Astrocyte (in vitro differentiated cells and primary cell): ENCODE measurements around the gene ZNF133. TPM values are rescaled to one million over a fixed set of nuclear protein-coding genes. Genes with fewer than 3 reads are reported as not detected.

Experiments used
- DNase-seq: peaks from one replicate; pipeline ENCODE4 v3.0.0-alpha.2; 2010; ENCODE audit warnings: low read depth
- FAIRE-seq: peaks from 2 replicates; lab custom pipeline; 2011; peaks lifted over from hg19 to GRCh38; lab: Jason Lieb, UNC
- H2AFZ ChIP-seq: 2 replicates; pipeline ENCODE4 v1.6.0; 2012; ENCODE audit warnings: low read depth, low read length, inconsistent platforms
- H3K27ac ChIP-seq: 2 replicates; pipeline ENCODE4 v1.5.1; 2011; ENCODE audit warnings: low read depth, low read length, inconsistent platforms
- H3K27me3 ChIP-seq: 2 replicates; pipeline ENCODE4 v1.6.0; 2011; ENCODE audit warnings: low read length, inconsistent platforms; ENCODE audit not compliant: insufficient read depth
- H3K36me3 ChIP-seq: 2 replicates; pipeline ENCODE4 v1.5.1; 2011; ENCODE audit warnings: low read length, inconsistent platforms; ENCODE audit not compliant: insufficient read depth
- H3K4me1 ChIP-seq: 2 replicates; pipeline ENCODE4 v1.5.1; 2011; ENCODE audit warnings: low read length, inconsistent platforms; ENCODE audit not compliant: insufficient read depth
- H3K4me2 ChIP-seq: 2 replicates; pipeline ENCODE4 v1.6.0; 2012; ENCODE audit warnings: low read length, inconsistent platforms
- H3K4me3 ChIP-seq: 2 replicates; pipeline ENCODE4 v1.5.1; 2011; ENCODE audit warnings: low read depth, mild to moderate bottlenecking, low read length, inconsistent platforms; ENCODE audit not compliant: insufficient read depth
- H3K79me2 ChIP-seq: 2 replicates; pipeline ENCODE4 v1.6.0; 2012; ENCODE audit warnings: mild to moderate bottlenecking, low read length, inconsistent platforms; ENCODE audit not compliant: insufficient read depth
- H3K9ac ChIP-seq: 2 replicates; pipeline ENCODE4 v1.6.0; 2012; ENCODE audit warnings: mild to moderate bottlenecking, low read length, inconsistent platforms
- H3K9me3 ChIP-seq: 2 replicates; pipeline ENCODE4 v1.5.1; 2012; ENCODE audit warnings: low read depth, mild to moderate bottlenecking, low read length, inconsistent platforms; ENCODE audit not compliant: insufficient read depth
- H4K20me1 ChIP-seq: 2 replicates; pipeline ENCODE4 v1.6.0; 2012; ENCODE audit warnings: low read length, inconsistent platforms; ENCODE audit not compliant: insufficient read depth
- H3K27ac Mint-ChIP-seq: one replicate; pipeline ENCODE4 v1.8.0; 2021; ENCODE audit warnings: mild to moderate bottlenecking, mixed read lengths; ENCODE audit not compliant: unreplicated experiment
- H3K27me3 Mint-ChIP-seq: one replicate; pipeline ENCODE4 v1.8.0; 2021; ENCODE audit warnings: low read depth, mixed read lengths; ENCODE audit not compliant: unreplicated experiment
- H3K36me3 Mint-ChIP-seq: one replicate; pipeline ENCODE4 v1.8.0; 2021; ENCODE audit warnings: low read depth, mixed read lengths; ENCODE audit not compliant: unreplicated experiment
- H3K4me1 Mint-ChIP-seq: one replicate; pipeline ENCODE4 v1.8.0; 2021; ENCODE audit warnings: low read depth, mixed read lengths; ENCODE audit not compliant: unreplicated experiment
- H3K4me3 Mint-ChIP-seq: one replicate; pipeline ENCODE4 v1.8.0; 2021; ENCODE audit warnings: mild to moderate bottlenecking, moderate library complexity, mixed read lengths; ENCODE audit not compliant: unreplicated experiment
- H3K9me3 Mint-ChIP-seq: one replicate; pipeline ENCODE4 v1.8.0; 2021; ENCODE audit warnings: mild to moderate bottlenecking, mixed read lengths; ENCODE audit not compliant: unreplicated experiment
- EZH2 ChIP-seq: IDR thresholded peaks from 2 replicates; pipeline ENCODE4 v1.6.1; 2012; ENCODE audit warnings: mild to moderate bottlenecking, low read length, inconsistent platforms; ENCODE audit not compliant: insufficient read depth
- total RNA-seq: library from RNA; stranded (reverse); gene quantifications from 2 replicates; pipeline ENCODE4 v1.2.1, GENCODE V29; 2021
- TF ChIP-seq, protein P1 (sequence below): IDR thresholded peaks from 2 replicates; pipeline ENCODE4 v1.5.1; 2011; ENCODE audit warnings: low read depth, mild to moderate bottlenecking, inconsistent platforms, low read length, moderate library complexity; ENCODE audit not compliant: insufficient read depth

The ZNF133 gene
- total RNA-seq, 1 donor from 2014 or later: 12.5 TPM

GRCh38 chr20:18310051-18310450 lies 21.7 kb downstream of the ZNF133 start:
- H3K4me1 Mint-ChIP-seq: peaks cover 14% of the 10 kb centered on the region
- H3K27me3 Mint-ChIP-seq: no peaks in the 10 kb centered on the region
- no peak overlapping the region for H3K9ac ChIP-seq
- H3K4me3 Mint-ChIP-seq: no peak overlapping the region
- no peak overlapping the region for H3K27ac ChIP-seq
- TF ChIP-seq, protein P1, sequence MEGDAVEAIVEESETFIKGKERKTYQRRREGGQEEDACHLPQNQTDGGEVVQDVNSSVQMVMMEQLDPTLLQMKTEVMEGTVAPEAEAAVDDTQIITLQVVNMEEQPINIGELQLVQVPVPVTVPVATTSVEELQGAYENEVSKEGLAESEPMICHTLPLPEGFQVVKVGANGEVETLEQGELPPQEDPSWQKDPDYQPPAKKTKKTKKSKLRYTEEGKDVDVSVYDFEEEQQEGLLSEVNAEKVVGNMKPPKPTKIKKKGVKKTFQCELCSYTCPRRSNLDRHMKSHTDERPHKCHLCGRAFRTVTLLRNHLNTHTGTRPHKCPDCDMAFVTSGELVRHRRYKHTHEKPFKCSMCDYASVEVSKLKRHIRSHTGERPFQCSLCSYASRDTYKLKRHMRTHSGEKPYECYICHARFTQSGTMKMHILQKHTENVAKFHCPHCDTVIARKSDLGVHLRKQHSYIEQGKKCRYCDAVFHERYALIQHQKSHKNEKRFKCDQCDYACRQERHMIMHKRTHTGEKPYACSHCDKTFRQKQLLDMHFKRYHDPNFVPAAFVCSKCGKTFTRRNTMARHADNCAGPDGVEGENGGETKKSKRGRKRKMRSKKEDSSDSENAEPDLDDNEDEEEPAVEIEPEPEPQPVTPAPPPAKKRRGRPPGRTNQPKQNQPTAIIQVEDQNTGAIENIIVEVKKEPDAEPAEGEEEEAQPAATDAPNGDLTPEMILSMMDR: no peak
- TF ChIP-seq EZH2: no peak
- H3K9me3 ChIP-seq: no peaks in the 10 kb centered on the region
- no peaks in the 10 kb centered on the region for H3K9me3 Mint-ChIP-seq
- H3K4me2 ChIP-seq: no peak overlapping the region
- H3K4me3 ChIP-seq: no peak overlapping the region
- H3K36me3 ChIP-seq: peaks cover 7% of the 10 kb centered on the region
- no peak overlapping the region for H2AFZ ChIP-seq
- no peaks in the 10 kb centered on the region for H3K27me3 ChIP-seq
- no peak overlapping the region for H3K27ac Mint-ChIP-seq
- FAIRE-seq: no peak
- H3K36me3 Mint-ChIP-seq: peaks cover 15% of the 10 kb centered on the region
- peaks cover 6% of the 10 kb centered on the region for H4K20me1 ChIP-seq
- H3K4me1 ChIP-seq: peaks cover 4% of the 10 kb centered on the region
- no peaks in the 10 kb centered on the region for H3K79me2 ChIP-seq
- DNase-seq: no peak

DNA sequence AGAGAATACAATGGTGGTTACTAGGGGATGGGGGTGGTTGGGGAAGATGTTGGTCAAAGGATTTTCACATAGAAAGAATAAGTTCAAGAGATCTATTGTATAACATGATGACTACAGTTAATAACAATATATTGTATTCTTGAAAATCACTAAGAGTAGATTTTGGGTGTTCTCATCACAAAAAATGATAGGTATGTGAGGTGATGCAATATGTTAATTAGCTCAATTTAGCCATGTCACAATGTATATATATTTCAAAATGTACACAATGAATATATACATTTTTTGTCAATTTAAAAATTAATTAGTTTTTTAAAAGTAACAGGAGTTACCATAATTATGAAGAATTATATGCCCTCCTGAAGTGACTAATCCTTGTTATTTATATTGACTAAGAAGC lies 22.3 kb downstream of the ZNF133 start:
- H3K36me3 Mint-ChIP-seq: peaks cover 19% of the 10 kb centered on the region
- no peaks in the 10 kb centered on the region for H3K27me3 Mint-ChIP-seq
- no peak overlapping the region for H3K27ac Mint-ChIP-seq
- no peaks in the 10 kb centered on the region for H3K79me2 ChIP-seq
- no peak overlapping the region for H3K27ac ChIP-seq
- H3K9me3 ChIP-seq: no peaks in the 10 kb centered on the region
- peaks cover 4% of the 10 kb centered on the region for H3K4me1 ChIP-seq
- FAIRE-seq (no peak), DNase-seq (no peak)
- H3K4me3 Mint-ChIP-seq: no peak overlapping the region
- H3K4me3 ChIP-seq: no peak overlapping the region
- peaks cover 10% of the 10 kb centered on the region for H3K36me3 ChIP-seq
- peaks cover 11% of the 10 kb centered on the region for H4K20me1 ChIP-seq
- H3K4me1 Mint-ChIP-seq: peaks cover 14% of the 10 kb centered on the region
- TF ChIP-seq, protein P1: no peak
- TF ChIP-seq EZH2: no peak
- H3K9me3 Mint-ChIP-seq: no peaks in the 10 kb centered on the region
- H3K4me2 ChIP-seq: no peak overlapping the region
- H3K27me3 ChIP-seq: no peaks in the 10 kb centered on the region
- H3K9ac ChIP-seq: no peak overlapping the region
- H2AFZ ChIP-seq: no peak overlapping the region

DNA sequence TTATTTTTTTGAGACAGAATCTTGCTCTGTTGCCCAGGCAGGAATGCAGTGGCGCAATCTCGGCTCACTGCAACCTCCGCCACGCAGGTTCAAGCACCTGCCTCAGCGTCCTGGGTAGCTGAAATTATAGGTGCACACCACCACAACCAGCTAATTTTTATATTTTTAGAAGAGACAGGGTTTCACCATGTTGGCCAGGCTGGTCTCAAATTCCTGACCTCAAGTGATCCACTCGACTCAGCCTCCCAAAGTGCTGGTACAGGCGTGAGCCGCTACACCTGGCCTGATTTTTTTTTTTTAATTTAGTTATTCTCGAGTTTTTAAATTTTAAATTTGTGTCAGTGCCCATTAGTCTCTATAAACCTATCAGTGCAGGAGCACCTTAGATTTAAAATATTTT lies 24.4 kb downstream of the ZNF133 start:
- DNase-seq (no peak), FAIRE-seq (no peak)
- H3K27me3 ChIP-seq: no peaks in the 10 kb centered on the region
- Mint-ChIP-seq H3K9me3 (peaks cover 3% of the 10 kb centered on the region), H3K27ac (no peak overlapping the region), H3K27me3 (no peaks in the 10 kb centered on the region), H3K4me1 (peaks cover 14% of the 10 kb centered on the region), H3K4me3 (no peak overlapping the region), H3K36me3 (peaks cover 21% of the 10 kb centered on the region)
- no peak overlapping the region for H3K4me3 ChIP-seq
- H2AFZ ChIP-seq: no peak overlapping the region
- H3K79me2 ChIP-seq: no peaks in the 10 kb centered on the region
- H3K4me1 ChIP-seq: peaks cover 4% of the 10 kb centered on the region
- TF ChIP-seq, protein P1: no peak
- H3K4me2 ChIP-seq: no peak overlapping the region
- H3K9ac ChIP-seq: no peak overlapping the region
- H4K20me1 ChIP-seq: peaks cover 9% of the 10 kb centered on the region
- H3K36me3 ChIP-seq: peaks cover 13% of the 10 kb centered on the region
- H3K27ac ChIP-seq: no peak overlapping the region
- no peaks in the 10 kb centered on the region for H3K9me3 ChIP-seq
